Mucosa of gallbladder (tissue), 1 donor: ENCODE measurements around the gene PCNX2. TPM values are rescaled to one million over a fixed set of nuclear protein-coding genes. Genes with fewer than 3 reads are reported as not detected.

Source experiments
- DNase-seq: peaks from one replicate; pipeline ENCODE4 v3.0.0-alpha.2; 2020; ENCODE audit warnings: low spot score
- total RNA-seq: library from RNA; stranded (reverse); gene quantifications from one replicate; pipeline ENCODE4 v1.2.1, GENCODE V29; 2021
- donor health status: DM: no; HTN: no; CAD: no.

Gene PCNX2
- 28.4 TPM for total RNA-seq

GRCh38 chr1:233295237-233295974 is at the start of gene PCNX2:
Gene PCNX2, minus strand, starts transcription at chr1:233295725. Its CDS starts 247 bp downstream, at chr1:233295478.
- DNase-seq: peak; percentile 60

- DNase-seq: peak; percentile 27
Observed at GRCh38 chr1:233343262-233343661, 47.7 kb upstream of the PCNX2 start.

DNA sequence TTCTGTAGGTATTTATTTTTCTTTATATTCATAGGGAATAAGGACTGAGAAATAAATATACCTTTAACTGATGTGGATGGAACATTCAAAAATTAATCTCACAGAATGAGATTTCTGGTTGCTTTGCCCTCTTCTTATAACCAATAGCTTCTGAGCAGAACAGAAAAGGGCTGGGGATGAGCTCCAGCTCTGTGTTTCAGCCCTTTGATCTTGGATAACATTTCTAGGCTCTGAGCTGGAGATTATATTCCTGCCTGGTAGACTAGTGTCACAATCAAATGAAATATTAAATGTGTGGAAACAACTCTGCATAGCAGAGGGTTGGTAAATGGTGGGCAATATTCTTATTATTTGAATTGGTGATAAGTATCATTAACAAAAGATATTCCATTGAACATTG is 46.6 kb upstream of the PCNX2 start:
- DNase-seq: no peak

- DNase-seq: no peak
Observed at GRCh38 chr1:233340966-233341516, 45.5 kb upstream of the PCNX2 start.

DNA sequence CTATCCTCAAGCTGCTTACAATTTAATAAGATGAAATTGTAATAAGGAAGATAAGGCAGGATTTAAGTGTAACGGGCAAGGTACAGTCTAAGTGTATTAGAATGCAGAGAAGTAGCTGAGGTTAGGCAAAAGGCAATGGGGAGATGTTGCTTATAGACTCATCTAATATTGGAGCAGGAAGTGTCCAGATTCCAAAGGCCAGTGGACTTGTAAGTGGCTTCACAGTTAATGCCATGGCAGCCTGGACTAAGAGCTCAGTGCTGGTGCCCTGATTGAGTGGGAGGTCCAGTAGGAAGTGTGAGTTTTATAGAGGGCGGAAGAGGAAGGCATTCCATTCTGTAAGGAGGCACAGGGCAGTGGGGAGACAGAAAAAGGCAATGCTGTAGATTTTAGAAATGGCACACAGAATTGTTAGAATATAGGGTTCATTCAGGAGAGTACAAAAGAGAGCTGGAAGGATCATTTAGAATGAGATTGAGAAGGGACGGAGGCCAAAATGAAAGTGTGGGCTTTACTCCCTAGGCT is 44.6 kb upstream of the PCNX2 start:
- no peak for DNase-seq

DNA sequence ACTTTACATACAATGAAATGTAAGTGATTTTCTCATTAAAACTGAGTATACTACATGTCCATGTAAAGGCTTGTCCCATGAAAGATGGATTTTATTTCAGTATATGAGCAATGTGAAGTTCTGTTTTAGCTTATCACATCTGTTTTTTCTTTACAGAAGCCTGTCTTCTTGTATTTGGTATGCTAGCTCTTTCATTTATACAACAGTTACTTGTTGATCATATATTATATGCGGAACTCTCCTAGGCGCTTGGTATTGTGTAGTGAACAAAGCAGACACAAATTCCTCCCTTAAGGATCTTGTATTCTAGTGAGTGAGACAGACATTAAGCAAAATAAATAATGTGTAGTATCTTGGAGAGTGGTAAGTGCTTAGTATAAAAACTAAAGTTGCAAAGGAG is 42.6 kb upstream of the PCNX2 start:
- no peak for DNase-seq

DNA sequence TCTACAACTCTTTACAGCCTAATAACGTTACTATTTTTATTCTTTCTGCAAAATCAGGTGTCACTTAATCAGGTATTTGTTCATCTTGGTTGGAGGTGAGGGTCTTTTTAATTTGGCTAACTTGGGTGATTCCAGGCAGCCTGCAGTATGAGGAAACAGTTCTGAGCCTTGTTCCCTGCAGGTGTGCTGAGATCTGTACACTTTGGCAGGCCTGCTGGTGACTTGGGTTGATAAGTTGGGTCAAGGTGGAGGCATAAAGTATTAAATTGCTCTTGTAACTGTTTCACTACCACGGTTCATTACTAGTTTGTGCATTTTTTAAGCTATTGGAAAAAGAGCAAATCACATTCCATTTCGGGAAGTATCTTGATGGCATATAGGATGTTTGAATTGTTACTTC is 42.0 kb upstream of the PCNX2 start:
- no peak for DNase-seq

- no peak for DNase-seq
Observed at GRCh38 chr1:233336554-233337456, 41.3 kb upstream of the PCNX2 start.

DNA sequence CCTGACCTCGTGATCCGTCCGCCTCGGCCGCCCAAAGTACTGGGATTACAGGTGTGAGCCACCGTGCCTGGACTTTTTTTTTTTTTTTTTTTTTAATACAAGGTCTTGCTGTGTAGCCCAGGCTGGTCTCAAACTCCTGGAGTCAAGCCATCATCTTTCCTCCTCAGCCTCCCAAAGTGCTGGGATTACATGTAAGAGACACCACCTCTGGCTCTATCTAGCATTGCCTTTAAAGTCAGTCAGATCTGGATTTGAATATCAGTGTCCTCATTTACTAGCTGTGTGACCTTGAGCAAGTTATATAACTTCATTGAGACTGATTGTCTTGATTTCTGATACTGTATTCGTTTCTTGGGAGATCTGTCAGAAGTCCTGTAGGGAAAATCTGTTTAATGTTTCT is 38.6 kb upstream of the PCNX2 start:
- DNase-seq: no peak

DNA sequence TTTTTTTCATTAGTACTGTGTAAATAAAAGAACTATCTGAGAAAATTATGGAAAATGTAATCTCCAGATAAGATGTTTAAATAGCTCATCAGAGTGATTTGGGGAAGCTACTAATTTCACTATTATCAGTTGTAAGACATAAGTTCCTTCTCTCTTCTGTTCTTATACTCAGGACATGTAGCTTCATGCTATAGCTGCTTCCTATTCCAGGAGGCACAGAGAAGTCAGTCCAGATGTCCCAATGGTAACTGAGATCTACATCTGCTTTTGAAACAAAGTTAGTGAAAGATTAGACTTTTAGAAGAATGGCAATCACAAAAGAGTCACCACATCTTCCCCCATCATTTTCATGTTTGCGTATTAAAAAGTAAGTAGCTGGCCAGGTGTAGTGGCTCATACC is 37.6 kb upstream of the PCNX2 start:
- DNase-seq: no peak

DNA sequence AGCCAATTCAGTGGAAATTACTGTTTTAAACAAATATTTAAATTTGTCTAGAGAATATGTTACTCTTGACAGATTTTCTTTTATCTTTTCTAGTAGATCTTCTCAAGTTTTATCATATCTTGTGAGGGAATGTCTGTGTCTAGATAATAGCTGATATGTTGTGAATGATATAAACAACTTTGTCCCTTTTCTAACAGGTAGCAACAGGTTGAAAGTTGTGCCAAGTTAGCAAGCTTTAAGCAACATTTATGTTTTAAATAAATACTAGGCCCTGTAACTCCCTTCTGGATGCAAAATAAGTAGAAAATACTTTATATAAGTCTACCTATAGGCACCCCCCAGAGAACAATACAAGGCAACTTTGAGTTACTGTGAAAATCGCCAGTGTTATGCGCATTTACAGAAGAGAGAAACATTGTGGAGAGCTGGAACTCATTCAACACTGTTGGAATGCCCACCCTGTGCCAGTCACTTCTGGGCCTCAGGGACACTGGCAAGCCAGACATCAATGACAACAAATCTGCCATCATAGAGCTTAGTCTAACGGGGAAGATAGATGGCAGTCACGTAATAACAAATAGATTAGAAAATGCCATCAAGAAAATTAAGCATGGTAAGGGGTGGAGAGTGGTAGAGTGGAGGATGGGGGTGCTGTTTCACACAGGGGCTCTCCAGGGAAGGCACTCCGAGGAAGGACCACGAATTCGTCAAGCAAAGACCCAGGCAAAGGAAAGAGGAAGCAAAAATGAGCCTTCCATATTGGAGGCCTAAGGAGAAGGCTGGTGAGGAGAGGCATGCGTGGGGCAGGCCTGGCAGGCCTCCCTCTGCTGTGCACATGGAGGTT is 36.4 kb upstream of the PCNX2 start:
- DNase-seq: no peak

DNA sequence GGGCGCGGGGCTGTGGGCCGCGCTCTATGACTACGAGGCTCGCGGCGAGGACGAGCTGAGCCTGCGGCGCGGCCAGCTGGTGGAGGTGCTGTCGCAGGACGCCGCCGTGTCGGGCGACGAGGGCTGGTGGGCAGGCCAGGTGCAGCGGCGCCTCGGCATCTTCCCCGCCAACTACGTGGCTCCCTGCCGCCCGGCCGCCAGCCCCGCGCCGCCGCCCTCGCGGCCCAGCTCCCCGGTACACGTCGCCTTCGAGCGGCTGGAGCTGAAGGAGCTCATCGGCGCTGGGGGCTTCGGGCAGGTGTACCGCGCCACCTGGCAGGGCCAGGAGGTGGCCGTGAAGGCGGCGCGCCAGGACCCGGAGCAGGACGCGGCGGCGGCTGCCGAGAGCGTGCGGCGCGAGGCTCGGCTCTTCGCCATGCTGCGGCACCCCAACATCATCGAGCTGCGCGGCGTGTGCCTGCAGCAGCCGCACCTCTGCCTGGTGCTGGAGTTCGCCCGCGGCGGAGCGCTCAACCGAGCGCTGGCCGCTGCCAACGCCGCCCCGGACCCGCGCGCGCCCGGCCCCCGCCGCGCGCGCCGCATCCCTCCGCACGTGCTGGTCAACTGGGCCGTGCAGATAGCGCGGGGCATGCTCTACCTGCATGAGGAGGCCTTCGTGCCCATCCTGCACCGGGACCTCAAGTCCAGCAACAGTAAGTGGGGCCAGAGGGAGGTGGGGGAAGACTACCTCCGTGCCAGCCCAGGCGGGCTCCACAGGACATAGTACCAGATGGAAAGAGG is 32.8 kb upstream of the PCNX2 start:
- peak; percentile 13 for DNase-seq

DNA sequence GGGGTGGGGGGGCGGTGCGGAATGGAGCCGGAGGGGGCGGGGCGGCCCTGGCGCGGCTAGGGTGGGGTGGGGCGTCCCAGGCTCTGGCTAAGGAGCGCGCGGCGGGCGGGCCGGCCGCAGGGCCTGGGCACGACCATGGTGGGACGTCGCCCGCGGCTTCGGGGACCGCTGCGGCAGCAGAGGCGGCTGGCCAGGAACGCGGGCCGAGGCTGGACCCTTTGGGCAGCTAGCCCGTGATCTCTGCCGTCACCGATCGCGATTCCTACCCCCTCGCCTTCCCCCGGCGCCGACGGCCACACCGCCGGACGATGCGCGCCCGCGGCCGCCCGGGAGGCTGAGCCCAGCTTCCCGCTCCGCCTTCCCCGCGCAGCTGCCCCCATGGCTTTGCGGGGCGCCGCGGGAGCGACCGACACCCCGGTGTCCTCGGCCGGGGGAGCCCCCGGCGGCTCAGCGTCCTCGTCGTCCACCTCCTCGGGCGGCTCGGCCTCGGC is 32.2 kb upstream of the PCNX2 start, which contains the start of gene MAP3K21:
Gene MAP3K21 (plus strand): TSS at position 74 of the 491 bp plus-strand sequence. CDS start 305 bp downstream, at position 379.
- no peak for DNase-seq

DNA sequence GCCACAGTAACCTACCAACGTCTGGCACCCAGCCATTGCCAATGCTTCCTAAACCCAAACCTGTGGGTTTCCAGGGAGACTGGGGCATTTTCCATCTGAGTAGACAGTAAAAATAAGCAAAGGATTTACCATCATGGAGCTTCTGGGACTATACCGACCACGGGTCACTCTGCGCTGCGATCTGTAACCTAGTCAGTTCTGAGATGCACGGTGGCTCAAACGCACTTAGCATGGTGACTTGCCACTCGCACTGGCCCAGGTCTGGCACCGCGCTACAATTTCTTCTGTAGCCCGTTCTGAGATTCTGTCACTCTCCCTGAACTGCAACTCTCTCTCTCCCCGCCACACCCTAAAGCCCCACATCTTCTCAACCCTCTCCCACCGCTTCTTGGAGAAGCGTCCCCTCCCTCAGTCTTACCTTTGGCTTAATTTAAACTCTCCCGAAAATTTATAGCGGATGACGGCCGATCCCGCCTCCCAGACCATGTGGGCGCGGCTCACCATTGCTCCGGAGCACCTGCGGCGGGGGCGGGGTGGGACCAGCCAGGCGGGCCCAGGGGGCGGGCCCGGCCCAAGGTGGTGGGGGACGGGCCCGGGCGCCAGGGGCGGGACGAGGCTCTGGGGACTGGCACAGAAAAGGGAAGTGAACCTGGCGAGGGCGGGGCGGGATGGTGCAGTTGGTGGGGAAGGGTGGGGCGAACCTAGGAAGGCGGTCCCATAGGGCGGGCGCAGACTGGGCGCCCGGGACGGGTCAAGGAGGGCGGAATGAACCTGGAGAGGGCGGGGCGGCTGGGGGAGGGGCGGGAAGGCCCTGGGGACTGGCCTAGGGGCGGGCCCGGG is 31.5 kb upstream of the PCNX2 start:
- peak; percentile 96 for DNase-seq

- no peak for DNase-seq
Observed at GRCh38 chr1:233326319-233326718, 30.8 kb upstream of the PCNX2 start.

GRCh38 chr1:233323718-233324117 is 28.2 kb upstream of the PCNX2 start:
- DNase-seq: no peak

DNA sequence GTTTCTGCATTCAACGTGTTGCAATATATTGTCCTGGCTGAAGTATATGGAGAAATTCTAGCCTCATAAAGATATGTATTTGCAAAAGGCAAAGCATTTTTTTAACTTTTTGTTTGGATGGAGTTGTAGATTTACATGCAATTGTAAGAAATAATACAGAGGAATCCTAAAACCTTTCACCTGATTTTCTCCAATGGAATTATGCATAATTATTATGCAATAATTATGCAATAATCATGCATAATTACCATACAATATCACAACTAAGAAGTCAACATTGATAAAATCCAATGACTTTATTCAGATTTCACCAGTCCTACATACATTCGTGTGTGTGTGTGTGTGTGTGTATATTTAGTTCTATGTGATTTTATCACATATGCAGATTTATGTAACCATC is 24.5 kb upstream of the PCNX2 start:
- no peak for DNase-seq

DNA sequence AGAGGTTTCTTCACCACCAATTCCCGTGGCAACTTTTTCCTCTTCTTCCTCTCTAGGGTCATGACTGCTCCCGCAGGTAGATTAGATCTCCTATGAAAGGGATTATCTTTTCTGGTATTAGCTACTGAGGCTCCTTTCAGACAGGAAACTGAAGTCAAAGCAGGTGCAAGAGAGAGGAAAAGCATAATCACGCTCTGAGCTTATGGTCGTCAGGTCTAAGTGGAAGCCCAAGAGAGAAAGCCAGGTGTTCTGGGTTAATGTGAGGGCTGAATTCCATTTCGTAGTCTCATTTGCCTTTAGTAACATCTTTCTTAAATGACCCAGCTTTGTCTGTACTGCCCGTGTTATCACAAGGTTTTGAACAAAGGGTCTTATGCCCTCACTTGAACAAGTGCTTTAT is 23.7 kb upstream of the PCNX2 start:
- no peak for DNase-seq

DNA sequence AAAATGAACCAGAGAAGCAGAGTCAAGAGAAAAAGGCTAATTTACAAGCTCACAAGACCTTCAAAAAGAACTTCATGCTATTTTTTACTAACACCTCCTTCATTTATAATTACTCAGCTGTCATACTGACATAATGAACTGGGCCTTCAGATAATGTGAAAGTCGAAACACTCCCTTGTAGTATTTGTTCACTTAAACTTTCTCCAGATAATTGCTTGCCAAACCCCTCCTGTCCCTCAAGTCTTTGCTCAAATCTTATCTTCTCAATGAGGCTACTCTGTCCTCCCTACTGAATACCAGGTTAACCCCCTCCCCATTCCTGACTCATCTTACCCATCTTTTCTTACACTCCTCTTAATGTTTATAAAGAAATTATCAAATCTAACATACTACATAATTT is 20.9 kb upstream of the PCNX2 start:
- no peak for DNase-seq
